ENCODE data around the gene PCGF3.

DNA sequence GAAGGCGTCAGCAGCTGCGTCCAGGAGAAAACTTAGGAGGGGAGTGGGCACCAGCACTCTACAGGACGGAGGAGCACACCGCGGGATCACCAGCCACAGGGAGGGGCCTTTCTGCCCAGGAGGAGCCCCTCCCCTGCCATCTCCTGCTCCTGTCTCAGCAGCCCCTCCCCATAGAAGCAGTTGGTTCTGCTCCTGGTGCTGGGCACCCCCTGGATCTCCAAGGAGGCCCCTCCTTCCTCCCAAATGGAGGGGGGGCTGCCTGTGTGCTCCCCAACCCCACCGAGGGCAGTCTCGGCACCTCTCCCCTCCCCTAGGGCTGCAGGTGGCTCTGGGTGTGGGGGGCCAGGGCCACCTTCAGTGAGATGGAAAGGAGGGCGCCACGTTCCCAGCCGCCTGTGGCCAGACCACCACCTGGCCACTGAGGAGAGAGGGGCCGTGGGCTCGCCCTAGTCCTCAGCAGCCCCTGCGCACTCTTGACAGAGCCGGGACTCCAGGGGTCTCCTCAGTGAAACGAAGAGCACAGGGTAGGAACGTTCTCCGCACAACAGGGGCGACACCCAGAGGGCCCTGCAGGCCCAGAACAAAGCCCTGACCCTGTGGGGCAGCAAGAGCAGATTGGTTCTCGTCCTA is 82.5 kb downstream of the PCGF3 start:
- TF ChIP-seq, protein P1, sequence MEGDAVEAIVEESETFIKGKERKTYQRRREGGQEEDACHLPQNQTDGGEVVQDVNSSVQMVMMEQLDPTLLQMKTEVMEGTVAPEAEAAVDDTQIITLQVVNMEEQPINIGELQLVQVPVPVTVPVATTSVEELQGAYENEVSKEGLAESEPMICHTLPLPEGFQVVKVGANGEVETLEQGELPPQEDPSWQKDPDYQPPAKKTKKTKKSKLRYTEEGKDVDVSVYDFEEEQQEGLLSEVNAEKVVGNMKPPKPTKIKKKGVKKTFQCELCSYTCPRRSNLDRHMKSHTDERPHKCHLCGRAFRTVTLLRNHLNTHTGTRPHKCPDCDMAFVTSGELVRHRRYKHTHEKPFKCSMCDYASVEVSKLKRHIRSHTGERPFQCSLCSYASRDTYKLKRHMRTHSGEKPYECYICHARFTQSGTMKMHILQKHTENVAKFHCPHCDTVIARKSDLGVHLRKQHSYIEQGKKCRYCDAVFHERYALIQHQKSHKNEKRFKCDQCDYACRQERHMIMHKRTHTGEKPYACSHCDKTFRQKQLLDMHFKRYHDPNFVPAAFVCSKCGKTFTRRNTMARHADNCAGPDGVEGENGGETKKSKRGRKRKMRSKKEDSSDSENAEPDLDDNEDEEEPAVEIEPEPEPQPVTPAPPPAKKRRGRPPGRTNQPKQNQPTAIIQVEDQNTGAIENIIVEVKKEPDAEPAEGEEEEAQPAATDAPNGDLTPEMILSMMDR (conservative IDR thresholded peaks at IDR 0.05), result no peak
- TF ChIP-seq ZFX (IDR thresholded peaks at IDR 0.05), result no peak
